ENCODE measurements around the gene MMP10.

The MMP10 gene

GRCh38 chr11:102767800-102768199, 12.6 kb downstream of the MMP10 start:
- no peak for DNase-seq
- H3K36me3 ChIP-seq (replicated peaks), result no peaks in the 10 kb centered on the region
- no peak overlapping the region for H3K27ac ChIP-seq
- no peak overlapping the region for H3K4me3 ChIP-seq (ENCODE audit: low read depth, low read length)
- H3K27me3 ChIP-seq (replicated peaks), result no peaks in the 10 kb centered on the region
- in situ Hi-C loops (cut with HindIII; ENCODE audit: low pct_ligation_motif_present, low sequenced_read_pairs), result no loop called here
- TF ChIP-seq CTCF (IDR thresholded peaks at IDR 0.05; ENCODE audit: low read depth, low read length, missing control alignments), result no peak

DNA sequence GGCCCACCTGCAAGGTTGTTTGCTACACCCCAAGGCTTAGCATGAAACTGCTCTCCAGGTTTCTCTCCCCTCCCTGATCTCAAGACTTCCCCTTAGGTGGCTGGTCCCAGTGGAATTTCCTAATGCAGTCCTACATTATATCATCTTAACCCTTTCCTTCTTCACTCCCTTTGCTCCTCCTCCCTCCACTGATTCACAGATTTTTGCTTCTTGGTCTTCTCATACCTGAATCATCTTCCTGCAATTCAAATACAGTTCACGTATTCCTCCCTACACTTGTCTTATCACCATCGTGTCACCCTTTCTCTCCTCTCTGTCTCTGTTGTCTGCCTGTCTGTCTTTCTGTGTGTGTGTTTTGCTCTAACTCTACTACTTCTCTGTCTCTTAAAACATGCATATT, 17.0 kb downstream of the MMP10 start:
- Histone ChIP-seq H3K27me3 (replicated peaks) (no peaks in the 10 kb centered on the region), H3K36me3 (replicated peaks) (no peaks in the 10 kb centered on the region), H3K4me3 (ENCODE audit: low read depth, low read length) (no peak overlapping the region), H3K27ac (no peak overlapping the region)
- peak; percentile 7 for DNase-seq
- in situ Hi-C loops (cut with HindIII; ENCODE audit: low pct_ligation_motif_present, low sequenced_read_pairs), result no loop called here
- no peak for TF ChIP-seq CTCF (IDR thresholded peaks at IDR 0.05; ENCODE audit: low read depth, low read length, missing control alignments)

- no peak overlapping the region for H3K4me3 ChIP-seq (ENCODE audit: low read depth, low read length)
- TF ChIP-seq CTCF (IDR thresholded peaks at IDR 0.05; ENCODE audit: low read depth, low read length, missing control alignments), result no peak
- no peaks in the 10 kb centered on the region for H3K27me3 ChIP-seq (replicated peaks)
- no peaks in the 10 kb centered on the region for H3K36me3 ChIP-seq (replicated peaks)
- peak overlapping the region; percentile 67 for H3K27ac ChIP-seq
- in situ Hi-C loops (cut with HindIII; ENCODE audit: low pct_ligation_motif_present, low sequenced_read_pairs), result no loop called here
- peak; percentile 37 for DNase-seq
Measured at GRCh38 chr11:102762361-102762767, 18.1 kb downstream of the MMP10 start.

GRCh38 chr11:102761646-102762238, 18.7 kb downstream of the MMP10 start:
- no peak for TF ChIP-seq CTCF (IDR thresholded peaks at IDR 0.05; ENCODE audit: low read depth, low read length, missing control alignments)
- Histone ChIP-seq H3K27me3 (replicated peaks) (no peaks in the 10 kb centered on the region), H3K27ac (peak overlapping the region; percentile 67), H3K36me3 (replicated peaks) (no peaks in the 10 kb centered on the region), H3K4me3 (ENCODE audit: low read depth, low read length) (no peak overlapping the region)
- in situ Hi-C loops (cut with HindIII; ENCODE audit: low pct_ligation_motif_present, low sequenced_read_pairs), result no loop called here
- DNase-seq, result peak; percentile 53

DNA sequence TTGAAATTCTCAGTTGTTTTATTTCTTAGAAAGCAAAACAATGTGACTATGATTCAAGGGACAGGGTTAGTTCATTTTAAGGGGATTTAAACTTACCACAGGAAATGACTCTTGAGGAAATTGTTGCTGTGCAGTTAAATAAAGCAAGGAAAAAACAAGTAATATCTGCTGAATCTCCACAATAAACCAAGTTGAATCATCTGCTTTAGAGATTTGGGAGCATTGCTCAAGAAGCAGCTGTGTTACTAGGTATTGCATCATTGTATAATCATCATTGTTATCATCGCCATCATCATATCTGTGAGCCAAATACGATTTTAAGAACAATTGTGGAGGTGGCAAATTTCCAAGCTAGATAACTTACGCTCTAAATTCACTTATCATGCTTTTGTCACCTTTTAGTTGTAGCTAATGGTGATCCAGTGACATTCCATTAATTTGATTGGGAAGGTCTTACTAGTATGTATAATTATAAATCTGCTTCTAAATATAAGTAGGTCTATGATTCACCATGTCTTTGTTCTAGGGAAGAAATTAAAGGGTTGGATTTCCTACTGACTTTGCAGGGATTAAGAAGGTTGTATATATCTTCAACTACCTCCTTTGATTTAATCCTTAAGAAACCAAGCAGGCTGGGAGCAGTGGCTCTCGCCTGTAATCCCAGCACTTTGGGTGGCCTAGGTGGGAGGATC, 19.9 kb downstream of the MMP10 start:
- in situ Hi-C loops (cut with HindIII; ENCODE audit: low pct_ligation_motif_present, low sequenced_read_pairs), result no loop called here
- no peak for TF ChIP-seq CTCF (IDR thresholded peaks at IDR 0.05; ENCODE audit: low read depth, low read length, missing control alignments)
- Histone ChIP-seq H3K27ac (peak overlapping the region; percentile 67), H3K27me3 (replicated peaks) (no peaks in the 10 kb centered on the region), H3K36me3 (replicated peaks) (no peaks in the 10 kb centered on the region), H3K4me3 (ENCODE audit: low read depth, low read length) (no peak overlapping the region)
- DNase-seq, result peak; percentile 86

All from brain microvascular endothelial cell (primary cell).